HG03025 (cell line): ENCODE measurements around the gene TUBB4A.
"Not testable (repeated sequence)": the region's sequence is repeated elsewhere in the genome, so short reads cannot be mapped to it uniquely, and the experiment has no call there.

ENCODE experiments used
- ATAC-seq: cut with Tn5 transposase; IDR thresholded peaks from one replicate; pipeline ENCODE4 v1.9.1; 2021; ENCODE audit warnings: mild to moderate bottlenecking, moderate library complexity; ENCODE audit not compliant: unreplicated experiment, low FRiP score

The TUBB4A gene

DNA sequence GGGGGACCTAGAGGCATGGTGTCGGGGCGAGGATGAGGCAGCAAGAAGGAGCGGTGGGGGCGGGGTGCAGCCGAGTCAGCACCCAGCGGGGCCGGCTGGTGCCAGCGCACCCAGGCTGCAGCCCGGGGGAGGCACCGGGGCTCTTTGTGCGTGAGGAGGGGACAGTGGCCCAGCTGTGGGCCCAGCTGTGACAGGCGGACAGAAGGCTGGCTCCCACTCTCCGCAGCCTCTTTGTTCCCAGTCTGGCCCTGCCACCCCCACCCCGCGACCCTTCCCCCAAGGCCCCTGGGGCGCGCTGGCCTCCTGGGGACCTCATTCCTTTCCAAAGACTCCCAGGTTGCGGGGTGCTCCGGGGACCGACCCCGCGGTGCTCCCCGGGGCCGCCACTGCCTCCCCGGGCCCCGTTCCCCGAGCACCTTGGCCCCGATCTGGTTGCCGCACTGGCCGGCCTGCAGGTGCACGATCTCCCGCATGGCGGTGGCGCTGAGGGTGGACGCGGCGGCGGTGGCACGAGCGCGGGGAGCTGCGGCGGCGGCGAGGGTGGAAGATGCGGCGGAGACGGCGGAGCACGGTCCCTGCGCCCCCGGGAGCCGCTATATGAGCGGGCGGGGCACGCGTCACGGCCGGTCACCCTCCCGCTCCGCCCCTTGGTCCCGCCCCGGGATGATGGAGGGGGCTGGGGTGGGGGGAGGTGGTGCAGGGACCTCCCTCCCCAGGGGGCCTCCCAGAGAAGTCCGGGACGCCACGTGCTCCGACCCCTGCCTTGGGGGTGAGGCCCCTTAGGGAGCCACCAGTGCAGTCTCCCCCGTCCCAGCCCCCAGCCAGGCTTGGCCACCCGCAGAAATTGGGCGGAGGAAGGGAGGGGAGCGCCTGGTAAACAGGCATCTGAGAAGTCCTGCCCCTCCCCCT, at the start of gene TUBB4A:
Gene TUBB4A (minus strand): TSS at position 570 of the 909 bp plus-strand sequence. CDS start 97 bp downstream, at position 473.
- no peak for ATAC-seq

DNA sequence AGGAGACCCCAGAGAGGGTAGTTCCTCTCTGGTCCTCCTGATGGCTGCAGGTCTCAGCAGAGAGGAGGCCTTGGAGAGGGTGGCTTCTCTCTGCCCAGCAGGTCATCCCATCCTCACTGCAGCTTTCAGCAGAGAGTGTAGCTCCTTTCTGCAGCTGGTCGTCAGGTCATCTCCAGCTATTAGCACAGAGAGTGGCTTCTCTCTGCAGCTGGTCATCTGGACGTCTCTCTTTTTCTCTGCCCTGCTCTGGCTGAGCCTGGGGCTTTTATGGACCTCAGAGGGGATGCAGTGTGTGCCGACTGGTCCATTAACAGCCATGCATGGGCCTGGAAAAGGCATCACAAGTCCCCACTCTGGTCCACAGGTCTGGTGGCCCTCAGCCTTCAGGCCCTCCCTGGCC, 49.0 kb upstream of the TUBB4A start:
- no peak for ATAC-seq

DNA sequence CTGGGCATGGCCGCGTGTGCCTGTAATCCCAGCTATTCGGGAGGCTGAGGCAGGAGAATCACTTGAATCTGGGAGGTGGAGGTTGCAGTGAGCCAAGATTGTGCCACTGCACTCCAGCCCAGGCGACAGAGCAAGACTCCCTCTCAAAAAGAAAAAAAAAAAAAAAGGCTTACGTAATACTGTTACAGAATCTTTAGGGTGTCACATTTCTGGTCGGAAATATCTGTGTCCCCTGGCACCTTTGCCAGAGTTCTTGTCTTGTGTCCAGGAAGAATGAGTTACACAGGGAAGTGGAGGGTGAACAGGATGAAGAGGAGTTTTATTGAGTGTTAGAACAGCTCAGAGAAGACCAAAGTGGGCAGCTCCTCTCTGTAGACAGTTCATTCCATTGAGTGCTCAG, 48.6 kb upstream of the TUBB4A start:
- ATAC-seq, result not testable (repeated sequence)

GRCh38 chr19:6543866-6544347, 41.8 kb upstream of the TUBB4A start:
- ATAC-seq, result no peak

GRCh38 chr19:6540918-6541689, 39.0 kb upstream of the TUBB4A start:
- no peak for ATAC-seq

GRCh38 chr19:6539514-6539913, 37.4 kb upstream of the TUBB4A start:
- no peak for ATAC-seq

DNA sequence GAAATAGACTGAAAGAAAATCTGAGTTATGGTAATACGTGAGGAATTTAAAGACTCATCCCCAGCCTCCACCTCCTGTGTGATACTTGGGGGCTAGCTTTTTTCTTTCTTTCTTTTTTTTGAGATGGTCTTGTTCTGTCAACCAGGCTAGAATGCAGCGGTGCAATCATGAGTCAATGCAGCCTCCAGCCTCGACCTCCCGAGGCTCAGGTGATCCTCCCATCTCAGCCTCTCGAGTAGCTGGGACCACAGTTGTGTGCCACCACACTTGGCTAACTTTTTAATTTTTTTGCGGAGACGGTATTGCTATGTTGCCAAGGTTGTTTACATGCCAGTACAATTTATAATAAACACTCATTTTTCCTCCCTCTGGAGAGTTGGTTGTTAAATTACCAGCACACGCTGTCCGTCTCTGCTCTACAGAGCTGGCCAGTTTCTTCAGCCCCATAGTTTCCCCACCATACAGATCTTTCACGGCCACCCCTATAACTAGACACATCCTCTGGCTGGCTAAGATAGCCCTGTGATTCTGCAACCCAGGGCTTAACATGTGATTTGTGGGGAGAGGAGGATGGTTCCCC, 33.5 kb upstream of the TUBB4A start:
- ATAC-seq, result no peak

DNA sequence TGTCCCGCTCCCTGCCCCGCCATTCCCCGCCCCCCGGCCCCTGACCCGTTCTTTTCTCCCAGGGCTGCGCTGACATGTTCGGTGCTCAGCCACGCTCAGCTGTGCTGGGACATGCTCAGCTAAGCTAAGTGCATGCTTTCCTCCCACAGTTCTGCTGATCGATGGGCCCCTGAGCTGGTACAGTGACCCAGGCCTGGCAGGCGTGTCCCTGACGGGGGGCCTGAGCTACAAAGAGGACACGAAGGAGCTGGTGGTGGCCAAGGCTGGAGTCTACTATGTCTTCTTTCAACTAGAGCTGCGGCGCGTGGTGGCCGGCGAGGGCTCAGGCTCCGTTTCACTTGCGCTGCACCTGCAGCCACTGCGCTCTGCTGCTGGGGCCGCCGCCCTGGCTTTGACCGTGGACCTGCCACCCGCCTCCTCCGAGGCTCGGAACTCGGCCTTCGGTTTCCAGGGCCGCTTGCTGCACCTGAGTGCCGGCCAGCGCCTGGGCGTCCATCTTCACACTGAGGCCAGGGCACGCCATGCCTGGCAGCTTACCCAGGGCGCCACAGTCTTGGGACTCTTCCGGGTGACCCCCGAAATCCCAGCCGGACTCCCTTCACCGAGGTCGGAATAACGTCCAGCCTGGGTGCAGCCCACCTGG, 32.5 kb upstream of the TUBB4A start:
- no peak for ATAC-seq

- no peak for ATAC-seq
These were observed 31.8 kb upstream of the TUBB4A start for GRCh38 chr19:6533746-6534418.

GRCh38 chr19:6533000-6533328, 30.9 kb upstream of the TUBB4A start:
- ATAC-seq, result no peak

- no peak for ATAC-seq
These were observed 30.3 kb upstream of the TUBB4A start for GRCh38 chr19:6532244-6532999.

DNA sequence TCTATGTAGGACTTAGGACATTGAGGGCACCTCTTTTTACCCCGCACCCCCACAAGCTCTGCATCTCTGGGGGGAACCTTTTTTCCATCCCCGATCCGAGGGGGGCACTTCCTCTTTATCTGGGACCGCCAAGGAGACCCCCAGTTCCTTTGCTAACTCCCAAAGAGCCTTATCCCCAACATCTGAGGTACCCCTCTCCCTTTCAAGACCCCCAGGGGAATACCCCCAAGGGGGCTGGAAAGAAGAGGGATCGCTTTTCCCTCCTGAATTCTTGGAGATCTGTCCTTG, 29.8 kb upstream of the TUBB4A start:
- no peak for ATAC-seq

GRCh38 chr19:6531163-6531955, 29.2 kb upstream of the TUBB4A start:
- ATAC-seq, result no peak

DNA sequence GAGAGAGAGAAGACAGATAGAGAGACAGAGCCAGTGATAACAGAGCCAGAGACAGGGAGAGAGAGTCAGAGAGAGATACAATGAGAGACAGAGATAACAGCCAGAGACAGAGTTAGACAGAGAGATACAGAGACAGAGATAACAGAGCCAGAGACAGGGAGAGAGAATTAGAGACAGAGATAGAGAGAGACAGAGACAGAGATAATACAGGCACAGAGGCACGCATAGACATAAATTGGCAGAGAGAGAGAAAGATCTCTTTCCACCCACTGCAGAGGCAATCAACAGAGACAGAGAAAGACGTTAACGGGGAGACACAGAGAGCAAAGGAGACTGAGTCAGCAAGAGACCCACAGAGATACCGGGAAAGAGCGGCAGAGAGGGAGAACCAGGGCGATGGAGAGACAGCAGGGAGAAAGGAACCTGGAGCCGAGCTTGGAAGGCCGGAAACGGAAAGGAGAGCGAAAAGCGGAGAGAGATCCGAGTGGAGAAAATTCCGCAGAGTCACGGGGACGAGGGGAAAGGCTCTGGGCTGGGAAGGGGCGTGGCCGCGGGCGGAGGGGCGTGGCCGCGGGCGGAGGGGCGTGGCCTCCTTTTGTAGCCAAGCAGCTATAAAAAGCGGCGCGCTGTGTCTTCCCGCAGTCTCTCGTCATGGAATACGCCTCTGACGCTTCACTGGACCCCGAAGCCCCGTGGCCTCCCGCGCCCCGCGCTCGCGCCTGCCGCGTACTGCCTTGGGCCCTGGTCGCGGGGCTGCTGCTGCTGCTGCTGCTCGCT, 28.5 kb upstream of the TUBB4A start, which contains the start of gene TNFSF9:
Gene TNFSF9 (plus strand): TSS at position 641 of the 777 bp plus-strand sequence. CDS start 11 bp downstream, at position 652.
- ATAC-seq, result no peak

DNA sequence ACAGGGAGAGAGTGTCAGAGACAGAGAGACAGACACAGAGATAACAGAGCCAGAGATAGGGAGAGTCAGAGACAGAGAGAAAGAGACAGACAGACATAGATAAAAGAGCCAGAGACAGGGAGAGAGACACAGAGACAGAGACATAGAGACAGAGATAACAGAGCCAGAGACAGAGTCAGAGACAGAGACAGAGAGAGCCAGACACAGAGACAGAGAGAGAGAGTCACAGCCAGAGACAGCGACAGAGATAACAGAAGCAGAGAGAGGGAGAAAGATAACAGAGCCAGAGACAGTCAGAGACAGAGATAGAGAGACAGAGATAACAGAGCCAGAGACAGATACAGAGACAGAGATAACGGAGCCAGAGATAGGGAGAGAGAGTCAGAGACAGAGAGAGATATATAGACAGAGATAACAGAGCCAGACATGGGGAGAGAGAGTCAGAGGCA, 27.9 kb upstream of the TUBB4A start:
- ATAC-seq, result no peak

- no peak for ATAC-seq
These were observed 27.2 kb upstream of the TUBB4A start for GRCh38 chr19:6529351-6529750.

DNA sequence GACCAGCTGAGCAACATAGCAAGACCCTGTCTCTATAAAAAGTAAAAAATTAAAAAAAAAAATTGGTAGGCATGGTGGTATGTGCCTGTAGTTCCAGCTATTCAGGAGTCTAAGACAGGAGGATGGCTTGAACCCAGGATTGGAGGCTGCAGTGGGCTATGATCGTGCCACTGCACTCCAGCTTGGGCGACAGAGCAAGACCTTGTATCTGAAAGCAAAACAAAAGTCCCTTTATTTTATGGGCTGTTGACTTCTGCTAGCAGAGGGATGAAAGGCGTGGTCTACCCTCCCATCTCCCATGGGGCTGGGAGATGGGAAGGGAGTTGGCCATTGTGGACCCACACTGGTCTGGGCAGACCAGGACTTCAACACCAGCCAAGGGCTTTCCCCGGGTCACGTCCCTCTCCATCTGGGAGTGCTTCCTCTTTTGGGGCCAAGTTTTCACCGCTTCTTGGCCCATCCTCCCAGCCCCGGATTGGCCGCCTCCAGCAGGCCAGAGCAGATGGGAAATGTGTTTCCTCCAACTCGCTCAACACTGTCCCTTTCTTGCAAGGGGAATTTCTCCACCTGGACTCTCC, 26.5 kb upstream of the TUBB4A start:
- no peak for ATAC-seq
